WTC11 (cell line): ENCODE results near the gene AMHR2.

Experiments
- AFF4 ChIP-seq: sonication (generic); formaldehyde crosslinking; IDR thresholded peaks from 2 replicates; pipeline ENCODE4 v1.8.1; 2023; ENCODE audit warnings: mild to moderate bottlenecking, missing genetic modification reagents, borderline replicate concordance
- CBFB ChIP-seq: sonication (generic); formaldehyde crosslinking; IDR thresholded peaks from 2 replicates; pipeline ENCODE4 v1.8.1; 2022; ENCODE audit warnings: mild to moderate bottlenecking, low read depth, missing genetic modification reagents
- CREM ChIP-seq: sonication (generic); formaldehyde crosslinking; IDR thresholded peaks from 2 replicates; pipeline ENCODE4 v1.8.1; 2022; ENCODE audit warnings: mild to moderate bottlenecking, missing genetic modification reagents, moderate library complexity
- CTCF ChIP-seq: fragments of 200-600 bp; IDR thresholded peaks from 2 replicates; pipeline ENCODE4 v1.8.0; 2022; ENCODE audit warnings: antibody characterized with exemption
- E2F1 ChIP-seq: sonication (generic); formaldehyde crosslinking; IDR thresholded peaks from 2 replicates; pipeline ENCODE4 v1.8.0; 2022; ENCODE audit warnings: mild to moderate bottlenecking, missing genetic modification reagents
- ETV6 ChIP-seq: sonication (generic); formaldehyde crosslinking; IDR thresholded peaks from 2 replicates; pipeline ENCODE4 v1.8.1; 2022; ENCODE audit warnings: mild to moderate bottlenecking, missing genetic modification reagents
- MAX ChIP-seq: sonication (generic); formaldehyde crosslinking; IDR thresholded peaks from 2 replicates; pipeline ENCODE4 v1.8.0; 2022; ENCODE audit warnings: mild to moderate bottlenecking, missing genetic modification reagents
- NR1H2 ChIP-seq: sonication (generic); formaldehyde crosslinking; IDR thresholded peaks from 2 replicates; pipeline ENCODE4 v1.9.0; 2021; ENCODE audit warnings: mild to moderate bottlenecking, moderate library complexity, missing genetic modification reagents
- NR2C2 ChIP-seq: sonication (generic); formaldehyde crosslinking; IDR thresholded peaks from 2 replicates; pipeline ENCODE4 v1.8.0; 2022; ENCODE audit warnings: mild to moderate bottlenecking, missing genetic modification reagents
- ZBTB43 ChIP-seq: sonication (generic); formaldehyde crosslinking; IDR thresholded peaks from 2 replicates; pipeline ENCODE4 v1.8.1; 2023; ENCODE audit warnings: mild to moderate bottlenecking, missing genetic modification reagents

- TF ChIP-seq CBFB (CRISPR knock-in tag) (no peak), CTCF (no peak), MAX (CRISPR knock-in tag) (peak; percentile 53; the same call in 1 of the 2 replicates), CREM (CRISPR knock-in tag) (0 out of 2 replicates have a peak, but pooled peaks have one; percentile 29), E2F1 (CRISPR knock-in tag) (no peak), NR1H2 (CRISPR knock-in tag) (no peak), ZBTB43 (no peak), AFF4 (CRISPR knock-in tag) (no peak), NR2C2 (CRISPR knock-in tag) (no peak), ETV6 (CRISPR knock-in tag) (0 out of 2 replicates have a peak, but pooled peaks have one; percentile 26)
Observed at GRCh38 chr12:53441040-53441833, 17.6 kb downstream of the AMHR2 start, which contains the start of gene PRR13.
